Muscle layer of duodenum (tissue), 2 donors: ENCODE data around the gene WDR35.

Source experiments
- H3K27ac ChIP-seq: one replicate; pipeline ENCODE4 v1.7.0; 2013; ENCODE audit warnings: mild to moderate bottlenecking, low read length
- H3K27me3 ChIP-seq: one replicate; pipeline ENCODE4 v1.7.0; 2013; ENCODE audit warnings: low read depth, mild to moderate bottlenecking, control low read depth, low read length
- H3K36me3 ChIP-seq, 2 donors: one replicate each; pipeline ENCODE4 v1.7.0; 2013; ENCODE audit warnings: low read length in 2 of 2, control low read depth in 1 of 2, mild to moderate bottlenecking in 1 of 2; ENCODE audit not compliant: insufficient read depth in 2 of 2, control insufficient read depth in 1 of 2
- H3K4me1 ChIP-seq, 2 donors: one replicate each; pipeline ENCODE4 v1.7.0; 2013; ENCODE audit warnings: low read length in 2 of 2, mild to moderate bottlenecking in 2 of 2, control low read depth in 1 of 2, moderate library complexity in 1 of 2; ENCODE audit not compliant: insufficient read depth in 2 of 2, control insufficient read depth in 1 of 2
- H3K4me3 ChIP-seq, 2 donors: one replicate each; pipeline ENCODE4 v1.7.0; 2013; ENCODE audit warnings: low read length in 2 of 2, low read depth in 1 of 2, mild to moderate bottlenecking in 1 of 2
- H3K9me3 ChIP-seq, 2 donors: one replicate each; pipeline ENCODE4 v1.7.0; 2013; ENCODE audit warnings: low read length in 2 of 2, control low read depth in 1 of 2, mild to moderate bottlenecking in 1 of 2; ENCODE audit not compliant: control insufficient read depth in 1 of 2
- donor health status: healthy.

Gene WDR35

DNA sequence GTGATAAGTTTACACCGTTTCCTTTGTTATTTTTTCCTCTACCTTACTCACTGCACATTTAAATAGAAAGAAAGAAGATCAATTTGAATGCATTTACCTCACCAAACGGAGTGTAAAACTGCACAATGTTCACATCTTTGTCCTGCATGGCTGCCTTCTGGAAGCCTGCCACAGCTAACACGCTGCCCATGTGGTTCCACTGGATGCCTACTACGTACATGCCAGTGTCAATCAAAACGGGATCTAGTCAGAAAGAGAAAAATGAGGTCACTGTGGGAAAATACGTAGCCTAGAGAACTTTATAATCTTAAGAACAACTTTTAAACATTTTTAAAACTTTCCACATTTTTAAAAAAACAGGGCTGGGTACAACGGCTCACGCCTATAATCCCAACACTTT lies 16.4 kb downstream of the WDR35 start:
- Histone ChIP-seq H3K9me3 (no peaks in the 10 kb centered on the region), H3K4me1 (no peaks in the 10 kb centered on the region), H3K27ac (no peak overlapping the region), H3K36me3 (peaks cover 5 to 32% of the 10 kb centered on the region in 2 donors), H3K4me3 (no peak overlapping the region), H3K27me3 (no peaks in the 10 kb centered on the region)

DNA sequence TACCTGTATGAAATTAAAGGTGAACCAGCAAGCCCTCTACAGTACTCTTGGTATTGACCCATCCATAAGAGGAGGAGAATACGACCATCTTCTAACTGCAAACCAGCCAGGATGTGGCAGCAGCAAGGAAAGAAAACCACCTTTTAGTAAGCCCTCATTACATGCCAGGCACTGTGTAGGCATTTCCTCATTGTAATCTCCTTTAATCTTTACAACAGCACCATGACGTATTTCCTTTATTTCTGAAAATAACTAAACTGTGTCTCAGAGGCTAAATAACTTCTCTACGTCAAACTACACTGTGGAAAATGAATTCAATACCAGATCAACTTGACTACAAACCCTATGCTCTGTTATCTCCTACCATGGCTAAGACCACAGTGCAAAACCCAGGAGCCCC lies 18.2 kb downstream of the WDR35 start:
- H3K4me1 ChIP-seq = no peaks in the 10 kb centered on the region
- H3K27me3 ChIP-seq = no peaks in the 10 kb centered on the region
- no peak overlapping the region for H3K27ac ChIP-seq
- peaks cover 5 to 26% of the 10 kb centered on the region in 2 donors for H3K36me3 ChIP-seq
- no peaks in the 10 kb centered on the region for H3K9me3 ChIP-seq
- H3K4me3 ChIP-seq = no peak overlapping the region

DNA sequence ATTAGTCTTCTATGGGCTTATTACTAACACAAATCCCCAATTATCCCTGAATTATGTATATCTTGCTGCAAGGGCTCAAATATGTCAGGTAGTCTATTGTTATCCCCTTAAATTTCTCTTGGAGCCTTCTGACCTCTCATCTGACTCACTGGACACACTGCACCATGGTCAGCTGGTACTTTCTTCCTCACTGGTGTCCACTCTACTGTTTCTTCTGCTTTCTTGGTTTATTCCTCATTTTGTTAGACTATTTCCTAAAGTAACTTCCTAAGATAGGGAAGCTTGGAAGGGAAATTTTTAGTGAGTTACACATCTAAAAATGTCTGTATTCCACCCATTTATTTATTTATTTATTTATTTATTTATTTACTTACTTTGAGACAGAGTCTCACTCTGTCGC lies 26.5 kb downstream of the WDR35 start:
- no peaks in the 10 kb centered on the region for H3K27me3 ChIP-seq

DNA sequence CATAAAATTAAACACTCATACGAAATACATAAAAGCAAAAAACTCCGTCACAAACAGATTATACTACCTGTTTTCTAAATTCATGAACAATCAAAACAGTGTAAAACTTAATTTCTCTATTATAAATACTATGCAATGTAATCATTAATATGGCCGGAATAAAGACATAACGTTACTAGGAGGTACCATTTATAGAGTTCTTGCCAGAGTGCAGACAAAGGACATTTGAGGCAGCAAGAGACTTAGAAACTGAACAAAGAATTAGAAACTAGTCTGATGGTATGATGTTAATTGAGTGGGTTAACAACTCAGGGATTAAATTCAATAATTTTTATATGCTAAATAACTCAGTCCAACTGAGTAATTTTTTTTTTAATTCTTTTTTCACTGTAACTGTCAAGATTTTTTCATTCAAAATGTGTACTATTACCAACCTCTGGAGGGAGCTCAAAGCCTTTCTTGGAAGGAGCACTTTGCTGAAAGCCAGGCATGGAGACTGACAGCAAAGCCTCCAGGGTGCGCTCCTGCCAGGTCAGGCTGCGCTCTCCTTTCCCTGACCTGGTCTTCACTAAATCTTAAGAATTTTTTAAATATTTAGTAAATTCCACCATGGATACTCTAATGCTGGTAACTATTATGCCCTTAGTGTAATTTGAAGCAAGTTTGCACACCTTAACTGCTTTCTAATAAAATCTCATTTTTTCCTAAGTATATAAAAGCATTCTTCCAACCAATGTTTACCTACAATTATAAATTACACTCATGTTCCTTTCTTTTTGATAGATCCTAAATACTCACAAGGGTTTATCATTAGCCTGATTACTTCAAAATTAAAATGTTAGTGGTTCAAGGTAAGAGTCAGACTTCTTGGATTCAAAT lies 34.1 kb downstream of the WDR35 start:
- Histone ChIP-seq H3K4me3 (no peak overlapping the region), H3K27ac (no peak overlapping the region), H3K4me1 (no peaks in the 10 kb centered on the region)

More for the DNA sequence above, 26.5 kb downstream of the WDR35 start:
- H3K4me1 ChIP-seq = no peaks in the 10 kb centered on the region
- peaks cover 0 to 20% of the 10 kb centered on the region in 2 donors for H3K36me3 ChIP-seq
- no peaks in the 10 kb centered on the region for H3K9me3 ChIP-seq
- no peak overlapping the region for H3K4me3 ChIP-seq
- H3K27ac ChIP-seq = no peak overlapping the region

DNA sequence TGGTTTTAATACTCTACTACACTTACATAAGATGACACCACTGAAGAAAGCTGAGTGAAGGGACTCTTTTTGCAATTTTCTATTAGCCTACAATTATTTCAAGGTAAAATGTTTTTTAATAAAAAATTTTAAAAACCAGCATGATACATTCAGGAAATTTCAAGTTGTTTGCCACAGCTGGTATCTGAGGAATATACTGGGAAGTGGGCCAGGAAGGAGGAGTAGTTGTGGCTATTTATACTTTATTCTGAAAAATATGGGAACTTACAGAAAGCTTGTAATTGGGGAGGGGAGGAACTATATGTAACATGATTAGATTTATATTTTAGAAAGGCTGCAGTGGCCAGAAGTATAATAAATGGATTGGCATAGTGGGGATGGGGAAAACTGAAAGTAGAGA lies 40.8 kb downstream of the WDR35 start:
- no peak overlapping the region for H3K27ac ChIP-seq
- peaks cover 6 to 13% of the 10 kb centered on the region in 2 donors for H3K36me3 ChIP-seq
- no peaks in the 10 kb centered on the region for H3K27me3 ChIP-seq
- no peaks in the 10 kb centered on the region for H3K9me3 ChIP-seq
- H3K4me3 ChIP-seq = no peak overlapping the region
- no peaks in the 10 kb centered on the region for H3K4me1 ChIP-seq

More for the DNA sequence above, 34.1 kb downstream of the WDR35 start:
- Histone ChIP-seq H3K27me3 (no peaks in the 10 kb centered on the region), H3K36me3 (peaks cover 0 to 5% of the 10 kb centered on the region in 2 donors), H3K9me3 (no peaks in the 10 kb centered on the region)

DNA sequence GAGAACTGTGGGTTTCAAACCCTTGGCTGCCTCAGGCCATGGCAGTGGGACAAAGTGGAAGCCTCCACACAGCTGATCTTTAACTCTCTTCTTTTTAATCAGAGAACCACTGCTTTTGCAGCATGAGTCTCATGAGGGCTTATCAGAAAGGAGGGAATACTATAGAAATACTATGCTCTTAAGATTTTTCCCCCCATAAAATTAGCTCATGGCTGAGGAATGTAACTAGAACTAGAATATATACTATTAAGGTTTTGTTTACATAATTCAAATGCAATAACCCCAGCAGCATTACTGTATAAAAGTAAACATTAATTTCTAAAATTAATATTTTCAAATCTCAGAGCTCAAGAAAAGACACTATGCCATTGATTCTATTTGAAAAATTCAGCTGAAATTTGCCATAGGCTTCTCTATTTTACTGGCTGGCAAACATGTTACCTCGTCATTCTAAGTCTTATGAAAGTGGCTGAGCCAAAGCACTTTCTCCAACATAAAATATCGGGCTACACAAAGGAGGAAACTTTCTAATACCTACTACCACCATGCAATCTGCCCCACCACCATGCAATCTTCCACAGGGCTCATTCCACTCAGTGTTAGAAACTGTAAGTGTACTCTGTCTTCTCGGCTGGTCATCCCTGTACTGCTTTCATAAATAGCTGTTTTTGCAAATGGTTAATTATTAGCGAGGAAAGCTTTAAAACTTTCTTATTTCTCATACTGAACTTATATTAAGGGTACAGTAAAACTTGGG lies 42.5 kb downstream of the WDR35 start:
- Histone ChIP-seq H3K4me1 (no peaks in the 10 kb centered on the region), H3K9me3 (no peaks in the 10 kb centered on the region), H3K27me3 (no peaks in the 10 kb centered on the region), H3K27ac (no peak overlapping the region), H3K36me3 (peaks cover 6 to 8% of the 10 kb centered on the region in 2 donors), H3K4me3 (no peak overlapping the region)

DNA sequence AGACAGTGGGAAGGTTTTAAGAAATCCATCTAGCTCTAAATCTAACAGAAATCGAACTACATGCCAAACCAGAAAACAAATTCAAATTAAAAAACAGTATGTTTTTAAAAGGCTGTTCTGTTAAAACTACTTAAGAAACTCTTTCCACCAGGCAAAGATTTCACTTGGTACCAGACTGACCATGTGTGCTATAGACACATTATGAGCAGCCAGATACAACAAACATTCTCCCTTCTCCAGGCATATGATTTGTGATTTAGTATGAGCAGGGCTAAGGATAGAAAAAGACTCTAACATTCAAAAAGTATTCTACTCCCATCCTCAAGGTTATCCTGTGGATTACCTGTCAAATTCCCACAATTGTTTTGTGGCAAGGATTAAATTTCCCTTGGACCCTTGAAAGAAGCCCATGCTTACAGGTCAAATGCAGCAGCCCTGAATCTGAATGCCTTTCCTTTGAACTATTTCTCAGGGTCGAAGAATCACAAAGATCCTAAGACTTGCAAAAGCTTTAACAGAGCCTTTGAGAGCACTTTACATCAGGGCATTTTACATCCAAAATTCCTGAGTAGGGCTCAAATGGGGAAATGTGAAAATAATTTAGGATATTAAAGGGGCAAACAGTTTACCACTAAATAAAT lies 45.6 kb downstream of the WDR35 start:
- Histone ChIP-seq H3K27ac (no peak overlapping the region), H3K9me3 (no peaks in the 10 kb centered on the region), H3K4me3 (no peak overlapping the region), H3K4me1 (no peaks in the 10 kb centered on the region), H3K27me3 (no peaks in the 10 kb centered on the region), H3K36me3 (peaks cover 4 to 6% of the 10 kb centered on the region in 2 donors)

DNA sequence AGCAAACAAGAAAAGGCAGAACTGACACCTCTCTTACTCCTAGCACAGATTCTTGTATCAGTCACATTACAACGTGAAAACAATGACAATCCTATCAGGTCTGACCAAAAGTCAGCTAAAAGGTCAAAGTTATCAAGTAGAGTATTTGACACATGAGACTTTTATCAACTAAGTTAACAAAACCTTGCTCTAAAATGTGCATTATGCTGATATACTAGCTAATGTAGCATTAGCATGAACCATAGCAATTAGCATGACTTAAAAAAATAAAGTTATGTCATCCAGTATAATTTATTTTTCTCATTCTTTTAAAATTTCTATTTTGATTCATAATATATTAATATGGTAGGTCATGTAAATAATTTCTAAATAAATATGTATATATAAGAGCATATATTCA lies 46.7 kb downstream of the WDR35 start:
- no peak overlapping the region for H3K4me3 ChIP-seq
- peaks cover 1 to 4% of the 10 kb centered on the region in 2 donors for H3K36me3 ChIP-seq
- H3K27me3 ChIP-seq = no peaks in the 10 kb centered on the region
- no peaks in the 10 kb centered on the region for H3K9me3 ChIP-seq
- no peaks in the 10 kb centered on the region for H3K4me1 ChIP-seq
- H3K27ac ChIP-seq = no peak overlapping the region

DNA sequence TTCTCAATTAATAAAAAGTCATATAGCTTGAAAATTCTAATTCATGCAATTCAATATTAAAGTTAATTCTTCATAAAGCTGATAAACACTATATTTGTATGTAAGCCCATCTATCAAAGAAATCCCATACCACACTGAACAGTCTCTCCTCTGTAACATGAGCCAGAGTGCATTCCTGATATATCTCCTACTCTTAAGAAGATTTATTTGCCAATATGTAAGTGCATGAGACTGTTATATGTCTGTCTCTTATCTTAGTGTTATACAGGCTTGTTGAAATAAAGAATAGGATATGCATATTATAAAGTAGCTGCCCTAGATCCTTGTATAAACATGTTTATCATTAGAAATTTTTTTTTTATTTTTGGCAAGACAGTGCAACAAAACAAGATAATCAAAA lies 47.7 kb downstream of the WDR35 start:
- Histone ChIP-seq H3K9me3 (no peaks in the 10 kb centered on the region), H3K4me3 (no peak overlapping the region), H3K27ac (no peak overlapping the region), H3K27me3 (no peaks in the 10 kb centered on the region), H3K36me3 (peaks cover 10% of the 10 kb centered on the region in 2 donors), H3K4me1 (no peaks in the 10 kb centered on the region)

DNA sequence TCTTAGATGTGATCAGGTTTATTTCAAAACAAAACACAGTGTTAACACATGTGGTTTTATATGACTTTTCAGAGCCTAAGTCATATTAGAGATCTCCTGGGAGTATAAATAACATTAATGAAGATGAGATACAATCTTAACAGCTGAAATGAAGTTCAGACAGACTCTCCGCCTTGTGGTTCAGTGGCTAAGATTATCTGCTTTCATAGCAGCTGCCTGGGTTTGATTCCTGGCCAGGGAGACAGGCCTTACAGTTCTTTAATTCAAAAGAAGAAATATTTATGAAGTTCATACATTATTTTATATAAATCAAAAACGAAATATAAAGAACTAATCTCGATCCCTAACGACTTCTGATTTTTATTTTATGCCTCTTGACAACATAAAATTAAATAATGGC lies 52.9 kb downstream of the WDR35 start:
- Histone ChIP-seq H3K9me3 (no peaks in the 10 kb centered on the region), H3K4me3 (no peak overlapping the region), H3K27ac (no peak overlapping the region), H3K4me1 (no peaks in the 10 kb centered on the region), H3K27me3 (no peaks in the 10 kb centered on the region), H3K36me3 (peaks cover 7 to 31% of the 10 kb centered on the region in 2 donors)

DNA sequence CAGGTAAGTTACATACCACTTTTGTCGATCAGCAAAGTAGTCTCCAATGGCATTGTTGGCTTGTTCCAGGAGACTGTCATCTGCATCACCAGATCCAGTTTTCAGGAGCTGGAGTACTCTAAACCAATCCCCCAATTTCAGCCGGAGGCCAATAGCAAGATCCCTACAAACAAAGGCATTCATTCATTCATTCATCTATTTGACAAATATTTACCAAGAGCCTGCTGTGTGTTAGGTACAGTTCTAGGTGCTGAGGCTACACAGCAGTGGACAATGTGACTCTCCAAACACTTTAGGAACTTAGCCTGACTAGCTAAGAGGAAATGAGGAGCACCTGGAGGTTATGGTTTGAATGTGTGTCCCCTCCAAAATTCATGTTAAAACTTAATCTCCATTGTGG lies 53.7 kb downstream of the WDR35 start:
- Histone ChIP-seq H3K4me3 (no peak overlapping the region), H3K4me1 (no peaks in the 10 kb centered on the region), H3K36me3 (peaks cover 7 to 36% of the 10 kb centered on the region in 2 donors), H3K27ac (no peak overlapping the region), H3K9me3 (no peaks in the 10 kb centered on the region), H3K27me3 (no peaks in the 10 kb centered on the region)
